ENCODE measurements around the gene TUBGCP5.

The TUBGCP5 gene

DNA sequence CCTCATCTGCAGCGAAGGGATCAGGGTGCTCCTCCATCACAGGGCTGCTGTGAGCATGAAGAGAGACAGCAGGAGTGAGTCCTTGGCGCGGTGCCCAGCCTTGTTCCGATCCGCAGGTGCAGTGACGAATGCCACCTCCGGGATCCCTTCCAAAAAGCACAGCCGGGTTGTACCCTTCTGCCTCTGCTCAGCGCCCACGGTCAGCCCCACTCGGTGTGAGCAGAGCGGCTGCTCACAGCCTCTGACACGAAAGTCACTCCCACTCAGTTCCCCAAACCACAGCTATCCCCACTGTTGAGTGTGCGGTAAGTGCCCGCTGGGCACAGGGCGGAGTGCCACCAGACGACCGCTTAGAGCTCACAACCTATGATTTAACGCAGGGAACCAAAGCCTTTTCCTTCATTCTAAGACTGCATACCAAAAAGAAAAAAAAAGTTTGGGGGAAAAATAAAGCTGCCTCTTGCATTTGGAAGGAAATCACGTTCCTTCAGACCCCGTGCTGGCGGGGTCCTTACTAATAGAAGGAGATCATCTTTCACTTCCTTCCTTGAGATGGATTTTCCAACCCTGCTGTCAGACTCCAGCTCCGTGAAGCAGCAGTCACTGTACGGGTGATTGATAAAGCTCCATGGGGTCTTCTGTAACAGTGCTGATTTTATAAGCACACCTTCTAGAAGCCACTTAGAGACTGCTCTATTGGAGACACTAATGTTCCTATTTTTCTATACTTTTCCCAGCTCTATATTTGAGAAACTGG is 34.7 kb upstream of the TUBGCP5 start:
- no peak overlapping the region for H3K4me3 ChIP-seq (ENCODE audit: low read depth, low read length)
- TF ChIP-seq, protein P1, sequence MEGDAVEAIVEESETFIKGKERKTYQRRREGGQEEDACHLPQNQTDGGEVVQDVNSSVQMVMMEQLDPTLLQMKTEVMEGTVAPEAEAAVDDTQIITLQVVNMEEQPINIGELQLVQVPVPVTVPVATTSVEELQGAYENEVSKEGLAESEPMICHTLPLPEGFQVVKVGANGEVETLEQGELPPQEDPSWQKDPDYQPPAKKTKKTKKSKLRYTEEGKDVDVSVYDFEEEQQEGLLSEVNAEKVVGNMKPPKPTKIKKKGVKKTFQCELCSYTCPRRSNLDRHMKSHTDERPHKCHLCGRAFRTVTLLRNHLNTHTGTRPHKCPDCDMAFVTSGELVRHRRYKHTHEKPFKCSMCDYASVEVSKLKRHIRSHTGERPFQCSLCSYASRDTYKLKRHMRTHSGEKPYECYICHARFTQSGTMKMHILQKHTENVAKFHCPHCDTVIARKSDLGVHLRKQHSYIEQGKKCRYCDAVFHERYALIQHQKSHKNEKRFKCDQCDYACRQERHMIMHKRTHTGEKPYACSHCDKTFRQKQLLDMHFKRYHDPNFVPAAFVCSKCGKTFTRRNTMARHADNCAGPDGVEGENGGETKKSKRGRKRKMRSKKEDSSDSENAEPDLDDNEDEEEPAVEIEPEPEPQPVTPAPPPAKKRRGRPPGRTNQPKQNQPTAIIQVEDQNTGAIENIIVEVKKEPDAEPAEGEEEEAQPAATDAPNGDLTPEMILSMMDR (IDR thresholded peaks at IDR 0.05; ENCODE audit: low read depth, low read length), result no peak

DNA sequence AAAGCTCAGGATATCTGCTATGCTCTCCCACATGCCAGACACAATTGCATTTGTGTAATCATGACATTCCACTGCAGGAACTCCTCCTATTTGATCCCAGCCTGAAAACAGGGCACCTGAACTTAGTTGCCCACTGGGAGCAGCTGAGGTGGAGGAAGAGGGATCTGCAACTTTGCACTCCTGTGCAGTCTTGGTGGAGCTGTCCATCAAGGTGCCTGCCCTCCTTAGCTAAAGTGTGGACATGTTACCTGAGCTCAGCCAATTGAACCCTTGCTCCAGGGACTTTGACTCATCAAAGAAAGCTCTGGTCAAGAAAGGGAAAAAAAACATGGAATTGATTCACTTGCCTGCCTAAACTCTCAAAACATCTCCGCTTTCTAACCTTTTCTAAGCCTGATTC is 33.3 kb upstream of the TUBGCP5 start:
- TF ChIP-seq, protein P1 (IDR thresholded peaks at IDR 0.05; ENCODE audit: low read depth, low read length), result no peak
- H3K4me3 ChIP-seq (ENCODE audit: low read depth, low read length), result no peak overlapping the region

DNA sequence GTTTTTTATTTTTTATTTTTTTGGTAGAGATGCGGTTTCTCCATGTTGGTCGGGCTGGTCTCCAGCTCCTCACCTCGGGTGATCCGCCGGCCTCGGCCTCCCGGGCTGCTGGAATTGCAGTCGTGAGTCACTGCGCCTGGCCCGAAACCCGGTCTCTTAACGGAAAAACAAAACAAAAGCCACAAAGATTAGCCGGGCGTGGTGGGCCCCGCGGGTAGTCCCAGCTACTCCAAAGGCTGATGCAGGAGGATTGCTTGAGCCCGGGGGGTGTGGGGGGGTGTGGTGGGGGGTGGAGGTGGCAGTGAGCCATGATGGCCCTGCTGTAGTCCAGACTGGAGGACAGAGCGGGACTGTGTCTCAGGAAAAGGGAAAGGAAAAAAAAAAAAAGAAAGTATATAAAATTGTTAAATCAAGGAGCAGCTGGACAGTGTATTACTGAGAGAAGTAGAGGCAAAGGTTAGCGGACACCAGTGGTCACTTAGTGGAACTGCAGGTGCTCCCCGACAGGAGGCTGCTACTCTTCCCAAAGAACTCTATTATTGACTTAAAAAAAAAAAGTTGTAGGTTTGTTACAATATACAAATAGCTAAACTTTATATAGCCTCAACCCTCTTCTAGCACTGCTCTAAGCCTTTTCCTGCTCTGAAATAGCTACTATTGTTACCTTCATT is 30.3 kb upstream of the TUBGCP5 start:
- TF ChIP-seq, protein P1 (IDR thresholded peaks at IDR 0.05; ENCODE audit: low read depth, low read length), result 0 out of 2 replicates have a peak, but pooled peaks have one; percentile 27
- no peak overlapping the region for H3K4me3 ChIP-seq (ENCODE audit: low read depth, low read length)

GRCh38 chr15:23067416-23067815 is 28.0 kb upstream of the TUBGCP5 start:
- TF ChIP-seq, protein P1 (IDR thresholded peaks at IDR 0.05; ENCODE audit: low read depth, low read length), result no peak
- H3K4me3 ChIP-seq (ENCODE audit: low read depth, low read length), result no peak overlapping the region

GRCh38 chr15:23065836-23066235 is 26.5 kb upstream of the TUBGCP5 start:
- no peak overlapping the region for H3K4me3 ChIP-seq (ENCODE audit: low read depth, low read length)
- TF ChIP-seq, protein P1 (IDR thresholded peaks at IDR 0.05; ENCODE audit: low read depth, low read length), result no peak

DNA sequence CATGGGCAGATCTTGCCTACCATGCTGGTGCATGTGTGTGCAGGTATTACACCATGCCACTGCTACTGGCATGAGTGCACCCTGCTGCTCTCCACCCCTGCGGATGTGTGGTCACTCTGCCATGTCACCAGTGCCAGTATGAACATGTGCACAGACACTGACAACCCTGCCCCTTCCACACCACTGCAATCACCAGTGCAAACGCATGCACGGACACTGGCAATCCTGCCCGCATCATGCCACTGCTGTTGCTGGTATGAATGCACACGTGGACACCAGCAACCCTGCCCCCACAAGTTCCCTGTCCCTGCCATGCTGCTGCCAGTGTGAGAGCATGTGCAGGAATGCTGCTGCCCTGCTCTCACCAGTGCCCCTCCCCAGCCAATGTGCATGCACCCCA is 24.8 kb upstream of the TUBGCP5 start:
- TF ChIP-seq, protein P1 (IDR thresholded peaks at IDR 0.05; ENCODE audit: low read depth, low read length), result no peak
- no peak overlapping the region for H3K4me3 ChIP-seq (ENCODE audit: low read depth, low read length)

DNA sequence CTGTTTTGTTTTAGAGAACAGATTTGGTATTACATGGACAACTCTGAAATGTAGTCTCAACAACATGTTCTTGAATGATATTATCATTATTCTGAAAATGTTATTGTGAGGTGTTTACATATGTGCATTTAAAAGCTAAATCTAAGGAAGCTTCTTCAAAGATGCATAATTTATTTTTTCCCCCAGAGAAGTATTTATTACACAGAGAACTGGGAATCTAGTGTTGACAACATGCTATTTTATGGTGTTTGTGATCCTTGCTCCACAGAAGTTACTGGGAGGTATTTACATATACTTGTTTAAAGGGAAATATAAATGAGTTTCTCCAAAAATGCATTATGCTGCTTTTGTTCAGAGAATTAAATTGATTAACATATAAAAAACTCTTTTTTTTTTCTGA is 18.3 kb upstream of the TUBGCP5 start:
- TF ChIP-seq, protein P1 (IDR thresholded peaks at IDR 0.05; ENCODE audit: low read depth, low read length), result no peak
- H3K4me3 ChIP-seq (ENCODE audit: low read depth, low read length), result no peak overlapping the region
